Fibroblast of mammary gland (primary cell): ENCODE measurements around the gene DQX1.
"Not testable (repeated sequence)": the region's sequence is repeated elsewhere in the genome, so short reads cannot be mapped to it uniquely, and the experiment has no call there.

Experiments used
- DNase-seq: peaks from one replicate; pipeline ENCODE4 v3.0.0-alpha.2; 2010; ENCODE audit warnings: low read depth
- H3K4me3 ChIP-seq: 2 replicates; pipeline ENCODE4 v1.5.1; 2011; ENCODE audit warnings: low read depth, mild to moderate bottlenecking, low read length, moderate library complexity; ENCODE audit not compliant: control insufficient read depth
- CTCF ChIP-seq: conservative IDR thresholded peaks from 2 replicates; pipeline ENCODE4 v1.5.1; 2011; ENCODE audit warnings: low read depth, low read length, inconsistent platforms; ENCODE audit not compliant: control insufficient read depth, insufficient read depth

Gene DQX1

DNA sequence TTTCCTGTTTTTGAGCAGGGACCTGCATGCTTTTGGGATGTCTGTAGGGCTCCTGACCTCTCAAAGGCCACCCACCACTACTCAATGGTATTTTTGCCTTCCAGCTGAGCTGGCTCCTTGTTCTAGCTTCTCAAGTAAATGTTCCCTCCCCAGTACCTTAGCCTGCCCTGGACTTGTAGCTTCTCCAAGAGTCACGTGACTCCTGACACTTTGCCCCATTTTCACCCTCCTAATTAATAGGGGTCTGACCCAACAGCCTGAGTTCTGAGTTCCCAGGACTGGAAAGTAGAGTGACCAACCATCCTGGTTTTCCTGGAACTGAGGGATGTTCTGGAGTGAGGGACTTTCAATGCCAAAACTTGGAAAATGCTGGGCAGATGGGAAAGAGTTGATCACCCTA is 30.6 kb downstream of the DQX1 start:
- TF ChIP-seq CTCF = no peak
- no peak for DNase-seq
- H3K4me3 ChIP-seq = no peak overlapping the region

DNA sequence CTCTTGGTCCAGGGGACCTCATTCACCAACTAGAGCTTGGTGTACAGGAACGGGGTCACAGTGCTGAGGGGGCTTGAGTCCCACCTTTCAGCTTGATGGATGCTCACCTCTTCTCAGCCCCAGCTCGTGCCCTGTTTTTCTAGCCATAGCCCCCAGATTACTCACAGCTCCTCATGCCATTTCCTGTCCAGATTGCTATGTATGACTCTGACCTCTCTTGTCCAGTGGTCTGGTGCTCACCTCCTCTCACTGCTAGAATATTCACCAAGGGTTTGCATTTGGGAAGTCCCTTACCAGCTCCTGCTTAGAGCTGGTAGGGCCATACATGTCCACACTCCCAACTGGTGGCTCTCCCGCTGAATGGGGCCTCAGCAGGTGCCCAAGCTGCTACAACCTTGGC is 32.5 kb downstream of the DQX1 start:
- DNase-seq = no peak
- H3K4me3 ChIP-seq = no peak overlapping the region
- TF ChIP-seq CTCF = no peak

DNA sequence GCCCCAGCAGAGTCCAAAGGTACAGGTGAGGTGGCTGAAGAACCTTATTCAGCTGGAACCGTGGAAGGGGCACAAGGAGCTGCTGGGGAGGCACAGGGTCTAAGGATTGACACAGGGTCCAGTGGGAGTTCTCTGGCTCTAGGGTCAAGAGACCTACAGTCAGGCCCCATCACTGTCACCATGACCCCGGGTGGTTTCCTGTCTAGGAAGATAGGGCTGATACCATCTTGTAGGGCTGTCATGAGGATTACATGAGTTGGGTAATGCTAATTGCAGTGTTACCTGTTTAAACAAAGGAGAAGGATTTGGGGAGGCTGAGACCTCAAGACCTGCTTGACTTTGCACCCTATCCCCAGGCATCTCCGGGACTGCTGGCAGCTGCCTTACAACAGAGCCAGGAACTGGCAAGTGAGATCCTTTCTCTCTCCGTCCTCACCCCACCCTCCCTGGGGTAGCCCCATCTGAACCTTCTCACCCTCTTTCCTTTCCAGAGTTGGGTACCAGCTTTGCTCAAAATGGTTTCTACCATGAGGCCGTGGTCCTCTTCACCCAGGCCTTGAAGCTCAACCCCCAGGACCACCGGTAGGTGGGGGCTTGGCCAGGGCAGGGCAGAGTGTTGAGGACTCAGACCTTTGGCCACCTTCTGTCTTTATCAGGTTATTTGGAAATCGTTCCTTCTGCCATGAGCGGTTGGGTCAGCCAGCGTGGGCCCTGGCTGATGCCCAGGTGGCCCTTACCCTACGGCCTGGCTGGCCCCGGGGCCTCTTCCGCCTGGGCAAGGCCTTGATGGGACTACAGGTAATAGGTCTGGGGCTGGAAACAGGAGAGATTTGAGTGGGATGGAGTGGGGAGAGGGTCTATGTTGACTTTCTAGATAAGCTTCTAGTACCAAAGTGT is 34.1 kb downstream of the DQX1 start:
- no peak for DNase-seq
- TF ChIP-seq CTCF = no peak
- no peak overlapping the region for H3K4me3 ChIP-seq

DNA sequence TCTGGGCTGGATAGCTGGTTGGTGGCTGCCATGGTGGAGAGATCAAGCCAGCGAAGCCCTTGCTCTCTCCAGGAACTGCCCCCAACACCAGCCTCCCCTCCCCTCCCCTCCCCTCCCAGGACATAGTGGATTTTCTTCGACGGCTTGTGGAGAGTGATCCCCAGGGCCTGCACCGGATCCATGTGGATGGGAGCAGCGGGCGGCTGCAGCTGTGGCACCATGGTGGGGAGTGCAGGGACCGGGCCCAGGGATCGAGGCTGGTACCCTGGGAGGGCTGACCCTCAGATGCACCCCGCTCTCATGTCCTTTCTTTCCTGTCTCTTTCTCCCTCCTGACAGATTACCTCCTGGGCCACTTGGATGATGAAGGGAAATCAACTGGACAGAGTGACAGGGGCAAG is 36.1 kb downstream of the DQX1 start:
- no peak overlapping the region for H3K4me3 ChIP-seq
- no peak for DNase-seq
- TF ChIP-seq CTCF = no peak

DNA sequence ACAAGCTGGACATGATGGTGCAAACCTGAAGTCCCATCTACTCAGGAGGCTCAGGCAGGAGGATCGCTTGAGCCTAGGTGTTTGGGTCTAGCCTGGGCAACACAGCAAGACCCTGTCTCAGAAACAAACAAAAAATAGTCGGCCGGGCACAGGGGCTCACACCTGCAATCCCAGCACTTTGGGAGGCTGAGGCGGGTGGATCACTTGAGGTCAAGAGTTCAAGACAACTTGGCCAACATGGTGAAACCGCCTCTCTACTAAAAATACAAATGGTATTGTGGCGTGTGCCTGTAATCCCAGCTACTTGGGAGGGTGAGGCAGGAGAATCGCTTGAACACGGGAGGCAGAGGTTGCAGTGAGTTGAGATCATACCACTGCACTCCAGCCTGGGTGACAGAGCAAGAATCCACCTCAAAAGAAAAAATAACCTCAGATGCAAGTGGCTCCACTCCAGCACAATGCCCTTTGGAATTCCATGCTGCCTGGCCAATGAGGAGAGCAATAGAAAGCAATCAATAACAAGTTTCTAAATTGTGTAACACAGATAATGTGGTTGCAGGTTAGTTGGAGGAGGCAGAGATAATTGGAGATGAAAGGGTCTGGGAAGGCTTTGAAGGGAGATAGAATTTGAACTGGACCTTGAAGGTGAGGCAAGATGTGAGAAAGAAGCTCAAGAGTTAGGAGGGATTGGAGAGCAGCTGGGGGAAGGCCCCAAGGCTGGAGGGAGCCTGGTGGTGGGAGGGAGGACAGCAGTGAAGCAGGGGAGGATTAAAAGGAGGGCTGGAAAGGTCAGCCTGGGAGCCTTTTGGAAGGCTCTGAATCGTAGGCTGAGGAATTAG is 37.2 kb downstream of the DQX1 start:
- no peak for DNase-seq
- H3K4me3 ChIP-seq = no peak overlapping the region
- no peak for TF ChIP-seq CTCF

- no peak overlapping the region for H3K4me3 ChIP-seq
- TF ChIP-seq CTCF = no peak
- no peak for DNase-seq
Observed at GRCh38 chr2:74486141-74486540, 39.9 kb downstream of the DQX1 start.

- DNase-seq = not testable (repeated sequence)
- H3K4me3 ChIP-seq = peak overlapping the region; percentile 100
Observed at GRCh38 chr2:74483675-74484164, 42.3 kb downstream of the DQX1 start.
